Kidney epithelial cell (primary cell): ENCODE measurements around the gene C2orf72. TPM values are rescaled to one million over a fixed set of nuclear protein-coding genes. Genes with fewer than 3 reads are reported as not detected.

Experiments
- DNase-seq: peaks from one replicate; pipeline ENCODE4 v3.0.0-alpha.2; 2010; ENCODE audit warnings: low read depth
- H3K27me3 ChIP-seq: 2 replicates; pipeline ENCODE4 v1.6.0; 2011; ENCODE audit warnings: low read length; ENCODE audit not compliant: control insufficient read depth, insufficient read depth
- H3K36me3 ChIP-seq: 2 replicates; pipeline ENCODE4 v1.5.1; 2011; ENCODE audit warnings: low read length; ENCODE audit not compliant: control insufficient read depth, insufficient read depth
- H3K4me3 ChIP-seq: 2 replicates; pipeline ENCODE4 v1.5.1; 2011; ENCODE audit warnings: low read depth, mild to moderate bottlenecking, control low read depth, low read length
- total RNA-seq: library from RNA; depleted of rRNA; stranded (reverse); fragments of >200 nt; gene quantifications from 2 replicates; pipeline ENCODE4 v1.2.3, GENCODE V29; 2015
- TF ChIP-seq, protein P1 (sequence below): IDR thresholded peaks from 2 replicates; pipeline ENCODE4 v1.5.1; 2011; ENCODE audit warnings: mild to moderate bottlenecking, moderate library complexity, low read length, control low read depth, inconsistent platforms; ENCODE audit not compliant: insufficient read depth, poor library complexity, severe bottlenecking

The C2orf72 gene
- total RNA-seq, 1 donor from 2014 or later = 0.63 TPM

DNA sequence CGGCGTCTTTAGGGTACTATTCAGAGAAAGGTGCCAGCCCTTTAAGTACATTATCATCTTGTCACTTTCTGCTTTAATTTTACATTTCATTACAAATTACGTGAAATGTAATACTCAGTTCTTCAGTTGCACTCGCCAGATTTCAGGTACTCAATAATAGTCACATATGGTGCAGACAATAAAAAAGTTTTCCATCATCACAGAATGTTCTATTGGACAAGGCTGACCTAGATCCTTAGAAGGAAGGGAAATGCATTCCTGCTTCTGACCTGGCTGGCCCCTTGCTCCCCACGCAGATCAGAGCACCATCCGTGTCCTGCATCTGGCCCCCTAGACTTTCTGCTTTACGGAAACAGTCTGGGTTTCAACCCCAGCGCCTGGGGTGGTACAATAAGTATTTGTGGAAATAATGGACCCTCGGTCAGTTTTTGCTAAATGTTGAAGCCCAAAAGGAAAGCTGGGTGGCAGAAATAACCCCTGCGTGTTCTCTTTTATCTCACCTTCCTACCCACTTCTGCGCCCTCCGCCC, 681 bp upstream of the C2orf72 start:
- no peak for DNase-seq
- Histone ChIP-seq H3K27me3 (peaks cover 40% of the 10 kb centered on the region), H3K36me3 (no peaks in the 10 kb centered on the region), H3K4me3 (no peak overlapping the region)
- TF ChIP-seq, protein P1, sequence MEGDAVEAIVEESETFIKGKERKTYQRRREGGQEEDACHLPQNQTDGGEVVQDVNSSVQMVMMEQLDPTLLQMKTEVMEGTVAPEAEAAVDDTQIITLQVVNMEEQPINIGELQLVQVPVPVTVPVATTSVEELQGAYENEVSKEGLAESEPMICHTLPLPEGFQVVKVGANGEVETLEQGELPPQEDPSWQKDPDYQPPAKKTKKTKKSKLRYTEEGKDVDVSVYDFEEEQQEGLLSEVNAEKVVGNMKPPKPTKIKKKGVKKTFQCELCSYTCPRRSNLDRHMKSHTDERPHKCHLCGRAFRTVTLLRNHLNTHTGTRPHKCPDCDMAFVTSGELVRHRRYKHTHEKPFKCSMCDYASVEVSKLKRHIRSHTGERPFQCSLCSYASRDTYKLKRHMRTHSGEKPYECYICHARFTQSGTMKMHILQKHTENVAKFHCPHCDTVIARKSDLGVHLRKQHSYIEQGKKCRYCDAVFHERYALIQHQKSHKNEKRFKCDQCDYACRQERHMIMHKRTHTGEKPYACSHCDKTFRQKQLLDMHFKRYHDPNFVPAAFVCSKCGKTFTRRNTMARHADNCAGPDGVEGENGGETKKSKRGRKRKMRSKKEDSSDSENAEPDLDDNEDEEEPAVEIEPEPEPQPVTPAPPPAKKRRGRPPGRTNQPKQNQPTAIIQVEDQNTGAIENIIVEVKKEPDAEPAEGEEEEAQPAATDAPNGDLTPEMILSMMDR = no peak

DNA sequence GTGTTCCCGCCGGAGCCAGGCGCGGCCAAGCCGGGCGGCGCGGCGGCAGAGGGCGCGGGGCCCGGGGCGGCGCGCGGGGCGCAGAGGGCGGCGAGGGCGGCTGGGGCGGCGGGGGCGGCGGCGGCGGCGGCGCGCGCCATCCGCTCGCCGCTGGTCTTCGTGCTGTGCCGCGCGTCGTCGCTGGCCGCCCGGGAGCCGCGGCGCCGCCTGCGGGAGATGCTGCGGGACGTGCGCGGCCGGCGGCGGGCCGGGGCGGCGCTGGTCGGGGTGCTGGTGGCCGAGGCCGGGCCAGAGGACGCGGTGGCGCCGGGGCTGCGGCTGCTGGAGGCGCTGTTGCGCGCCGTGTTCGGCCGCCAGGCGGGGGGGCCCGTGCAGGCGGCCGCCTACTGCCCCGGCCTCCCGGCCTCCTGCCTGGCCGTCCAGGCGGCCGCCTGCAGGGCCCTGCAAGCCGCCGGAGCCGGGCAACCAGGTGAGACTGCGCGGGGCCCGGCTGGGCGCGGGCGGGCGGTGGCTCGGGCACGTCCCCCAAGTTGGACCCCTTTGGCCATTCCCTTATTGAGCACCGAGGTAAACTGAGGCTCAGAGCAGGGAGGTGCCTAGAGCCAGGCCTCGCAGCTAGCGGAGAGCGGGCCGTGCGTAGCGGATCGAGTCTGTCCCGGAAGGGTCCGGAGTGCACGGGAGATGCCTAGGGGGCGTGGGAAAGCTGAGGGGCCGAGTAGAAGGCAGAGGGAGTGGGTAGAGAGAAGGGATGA, 584 bp downstream of the C2orf72 start:
- H3K4me3 ChIP-seq = peak overlapping the region; percentile 15
- H3K36me3 ChIP-seq = no peaks in the 10 kb centered on the region
- H3K27me3 ChIP-seq = peaks cover 34% of the 10 kb centered on the region
- no peak for DNase-seq
- TF ChIP-seq, protein P1 = no peak

DNA sequence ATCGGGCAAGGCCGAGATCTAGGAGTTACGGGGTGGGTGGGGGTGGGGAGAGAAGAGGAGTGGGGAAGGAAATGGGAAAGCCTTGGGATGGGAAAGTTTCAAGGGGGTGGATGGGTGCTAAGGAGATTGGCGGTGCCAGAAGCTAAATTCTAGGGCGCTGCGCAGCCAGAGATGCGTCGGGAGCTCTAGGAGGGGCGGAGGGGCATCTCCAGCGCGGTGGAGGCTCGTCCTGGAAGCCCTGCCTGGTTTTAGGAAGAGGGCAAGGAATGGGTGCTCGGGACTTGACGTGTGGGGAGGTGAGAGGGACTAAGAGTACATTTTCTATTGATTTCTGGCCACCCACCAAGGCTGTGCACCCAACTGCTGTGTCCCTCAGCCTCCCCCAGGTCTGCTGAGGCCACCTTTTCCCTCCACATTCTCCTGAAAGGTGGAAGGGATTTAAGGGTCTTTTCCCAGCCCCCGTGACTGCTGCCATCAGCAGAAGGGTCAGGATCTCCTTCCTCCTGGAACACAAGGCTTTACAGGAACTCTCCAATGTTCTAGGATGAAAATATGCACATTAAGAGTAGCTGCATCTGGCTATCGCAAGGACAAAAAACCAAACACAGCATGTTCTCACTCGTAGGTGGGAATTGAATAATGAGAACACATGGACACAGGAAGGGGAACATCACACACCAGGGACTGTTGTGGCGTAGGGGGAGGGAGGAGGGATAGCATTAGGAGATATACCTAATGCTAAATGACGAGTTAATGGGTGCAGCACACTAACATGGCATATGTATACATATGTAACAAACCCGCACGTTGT, 1.4 kb downstream of the C2orf72 start:
- TF ChIP-seq, protein P1 = no peak
- Histone ChIP-seq H3K36me3 (no peaks in the 10 kb centered on the region), H3K4me3 (no peak overlapping the region), H3K27me3 (peaks cover 28% of the 10 kb centered on the region)
- no peak for DNase-seq

DNA sequence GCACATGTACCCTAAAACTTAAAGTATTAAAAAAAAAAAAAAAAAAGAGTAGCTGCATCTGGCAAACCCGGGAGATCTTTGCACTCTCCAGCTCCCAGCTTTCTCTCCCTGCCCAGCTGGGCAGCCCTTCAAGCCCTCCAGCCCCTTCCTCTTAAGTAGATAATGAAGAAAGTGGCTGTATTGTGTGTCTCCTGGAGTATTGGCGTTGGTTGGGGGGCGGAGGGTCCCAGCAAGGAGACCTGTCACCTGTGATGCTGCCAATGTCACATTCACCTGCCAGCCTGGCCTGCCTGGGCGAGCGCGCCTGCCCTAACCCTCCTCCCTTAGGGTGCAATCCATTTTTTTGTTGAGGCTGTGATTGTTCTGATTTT, 2.0 kb downstream of the C2orf72 start:
- DNase-seq = no peak
- Histone ChIP-seq H3K27me3 (peaks cover 26% of the 10 kb centered on the region), H3K4me3 (no peak overlapping the region), H3K36me3 (no peaks in the 10 kb centered on the region)
- TF ChIP-seq, protein P1 = no peak

DNA sequence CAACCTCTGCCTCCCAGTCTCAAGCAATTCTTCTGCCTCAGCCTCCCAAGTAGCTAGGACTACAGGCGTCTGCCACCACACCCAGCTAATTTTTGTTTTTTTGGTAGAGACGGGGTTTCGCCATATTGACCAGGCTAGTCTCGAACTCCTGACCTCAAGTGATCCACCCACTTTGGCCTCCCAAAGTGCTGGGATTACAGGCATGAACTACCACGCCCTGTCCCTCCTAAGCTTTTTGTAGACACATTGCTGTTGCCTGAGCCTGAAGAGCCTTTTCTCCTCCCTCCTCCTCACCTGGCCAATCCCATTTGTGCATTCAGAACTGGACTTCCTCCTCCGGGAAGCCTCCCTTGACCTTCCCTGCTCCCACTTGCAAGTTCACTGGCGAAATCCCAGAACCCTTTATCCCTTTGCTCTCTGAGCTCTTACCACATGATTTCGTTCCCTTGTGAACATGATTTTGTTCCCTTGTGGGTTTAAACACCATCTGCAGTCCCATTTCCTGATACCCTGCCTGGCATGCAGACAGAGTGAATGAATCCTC, 2.6 kb downstream of the C2orf72 start:
- Histone ChIP-seq H3K27me3 (peaks cover 26% of the 10 kb centered on the region), H3K4me3 (no peak overlapping the region), H3K36me3 (no peaks in the 10 kb centered on the region)
- DNase-seq = no peak
- TF ChIP-seq, protein P1 = no peak
